Measurements from ENCODE around the gene KRTAP25-1.

- TF ChIP-seq POLR2A (IDR thresholded peaks at IDR 0.05; ENCODE audit: low read length), result no peak
- no peak for TF ChIP-seq GATA1 (IDR thresholded peaks at IDR 0.05; ENCODE audit: low read depth, low read length)
Measured at GRCh38 chr21:30305136-30305535, 15.8 kb upstream of the KRTAP25-1 start.
